Dermis microvascular lymphatic vessel endothelial cell (primary cell): ENCODE results near the gene RNU7-1. TPM values are rescaled to one million over a fixed set of nuclear protein-coding genes. Genes with fewer than 3 reads are reported as not detected.

Source experiments
- DNase-seq, 2 donors: peaks; one replicate each; pipeline versions ENCODE4 v3.0.0 to v3.0.0-alpha.2; 2010; ENCODE audit warnings: low read depth in 2 of 2
- total RNA-seq: library from RNA; depleted of rRNA; stranded (reverse); fragments of >200 nt; gene quantifications from 2 replicates; pipeline ENCODE4 v1.2.1, GENCODE V29; 2014

RNU7-1 gene
- total RNA-seq, 1 donor from 2014 or later, result not detected

- no peak for DNase-seq
These were observed 9.3 kb downstream of the RNU7-1 start for GRCh38 chr12:6952863-6953441.

GRCh38 chr12:6953442-6954315, 10.1 kb downstream of the RNU7-1 start:
- DNase-seq, result peak in 1 of 2 donors; percentile 24

DNA sequence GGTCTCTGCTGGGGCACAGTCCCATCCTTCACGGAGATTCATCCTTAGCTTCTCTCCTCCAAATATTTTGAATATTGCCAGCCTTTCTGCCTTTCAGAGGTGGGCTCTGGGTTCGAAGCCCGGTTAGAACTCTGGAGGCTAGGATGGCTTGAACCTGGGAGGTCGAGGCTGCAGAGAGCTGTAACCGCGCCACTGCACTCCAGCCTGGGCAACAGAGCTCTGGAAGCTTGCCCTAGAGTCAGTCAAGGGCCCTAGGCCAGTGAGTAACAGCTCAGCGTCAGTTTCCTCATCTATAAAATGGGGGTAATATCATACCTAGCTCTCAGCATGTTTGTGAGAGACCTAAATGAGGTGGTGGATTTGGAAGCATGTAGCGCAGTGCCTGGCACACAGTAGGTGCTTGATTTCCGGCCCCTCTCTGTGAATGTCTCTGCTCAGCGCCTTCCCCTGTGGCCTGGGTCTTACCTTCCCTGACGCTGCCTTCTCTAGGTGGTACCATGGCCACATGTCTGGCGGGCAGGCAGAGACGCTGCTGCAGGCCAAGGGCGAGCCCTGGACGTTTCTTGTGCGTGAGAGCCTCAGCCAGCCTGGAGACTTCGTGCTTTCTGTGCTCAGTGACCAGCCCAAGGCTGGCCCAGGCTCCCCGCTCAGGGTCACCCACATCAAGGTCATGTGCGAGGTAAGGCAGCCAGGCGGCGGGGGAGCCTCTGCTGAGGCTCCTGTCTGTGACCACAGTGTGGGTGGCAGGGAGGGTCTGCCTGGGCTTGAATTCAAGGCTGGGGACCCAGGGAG, 10.9 kb downstream of the RNU7-1 start:
- no peak for DNase-seq

- DNase-seq, result no peak
These were observed 11.7 kb downstream of the RNU7-1 start for GRCh38 chr12:6955108-6956020.

DNA sequence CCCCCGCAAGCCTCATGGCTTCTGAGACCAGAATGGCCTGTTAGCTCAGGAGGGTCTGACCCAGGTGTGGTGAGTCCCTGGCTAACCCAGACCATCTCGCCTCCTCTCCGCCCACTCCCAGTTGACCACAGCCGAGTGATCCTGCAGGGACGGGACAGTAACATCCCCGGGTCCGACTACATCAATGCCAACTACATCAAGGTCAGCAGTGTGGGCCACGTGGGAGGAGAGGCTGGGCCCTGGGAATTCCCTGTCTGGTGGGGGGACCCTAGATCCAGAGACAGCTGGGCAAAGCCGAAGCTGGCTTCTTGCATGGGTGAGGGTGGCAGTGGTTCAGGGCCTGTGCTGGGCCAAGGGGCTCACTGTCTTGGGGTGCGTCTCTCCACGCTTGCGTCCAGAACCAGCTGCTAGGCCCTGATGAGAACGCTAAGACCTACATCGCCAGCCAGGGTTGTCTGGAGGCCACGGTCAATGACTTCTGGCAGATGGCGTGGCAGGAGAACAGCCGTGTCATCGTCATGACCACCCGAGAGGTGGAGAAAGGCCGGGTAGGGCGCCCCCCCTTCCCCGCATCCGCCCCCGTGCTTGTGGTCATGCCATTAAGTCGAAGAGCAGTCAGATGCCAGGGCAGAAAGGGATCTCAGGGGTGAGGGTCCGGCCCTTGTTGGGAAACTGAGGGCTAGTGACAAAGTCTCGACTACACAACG, 12.6 kb downstream of the RNU7-1 start:
- DNase-seq, result no peak

- no peak for DNase-seq
These were observed 13.6 kb downstream of the RNU7-1 start for GRCh38 chr12:6957151-6957701.

DNA sequence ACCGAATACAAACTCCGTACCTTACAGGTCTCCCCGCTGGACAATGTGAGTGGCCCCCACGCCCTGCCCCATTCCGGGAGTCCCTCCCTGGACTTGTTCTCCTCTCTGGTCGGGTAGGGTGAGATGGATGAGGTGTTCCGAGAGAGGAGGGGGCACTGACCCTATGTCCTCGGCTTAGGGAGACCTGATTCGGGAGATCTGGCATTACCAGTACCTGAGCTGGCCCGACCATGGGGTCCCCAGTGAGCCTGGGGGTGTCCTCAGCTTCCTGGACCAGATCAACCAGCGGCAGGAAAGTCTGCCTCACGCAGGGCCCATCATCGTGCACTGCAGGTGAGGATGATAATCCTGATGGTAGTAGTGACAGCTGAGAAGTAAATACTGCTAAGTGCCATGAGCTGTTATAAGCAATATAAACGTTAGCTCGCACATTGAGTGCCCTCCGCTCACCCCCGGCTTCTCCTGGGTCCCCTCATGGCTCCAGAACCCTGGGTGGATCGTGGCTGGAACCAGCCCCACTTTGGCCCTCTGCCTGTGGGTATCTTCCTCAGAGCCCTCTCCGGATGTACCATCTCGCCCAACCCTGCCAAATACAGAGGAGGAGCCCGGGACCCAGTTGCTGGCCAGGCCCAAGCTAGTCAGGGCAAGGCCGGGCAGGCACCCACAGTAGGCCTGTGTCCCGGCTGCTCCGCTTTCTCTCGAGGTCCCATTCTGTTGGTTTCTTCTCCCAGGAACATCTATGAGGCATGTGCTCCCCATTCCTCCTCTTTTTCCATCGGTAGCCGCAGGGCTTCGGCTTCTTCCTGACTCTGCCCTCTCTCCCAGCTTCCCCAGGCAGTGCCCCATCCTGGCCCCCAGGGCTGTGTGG, 14.4 kb downstream of the RNU7-1 start:
- DNase-seq, result no peak

- DNase-seq, result no peak
These were observed 15.0 kb downstream of the RNU7-1 start for GRCh38 chr12:6958609-6959057.

- DNase-seq, result no peak
These were observed 15.6 kb downstream of the RNU7-1 start for GRCh38 chr12:6959058-6959804.

DNA sequence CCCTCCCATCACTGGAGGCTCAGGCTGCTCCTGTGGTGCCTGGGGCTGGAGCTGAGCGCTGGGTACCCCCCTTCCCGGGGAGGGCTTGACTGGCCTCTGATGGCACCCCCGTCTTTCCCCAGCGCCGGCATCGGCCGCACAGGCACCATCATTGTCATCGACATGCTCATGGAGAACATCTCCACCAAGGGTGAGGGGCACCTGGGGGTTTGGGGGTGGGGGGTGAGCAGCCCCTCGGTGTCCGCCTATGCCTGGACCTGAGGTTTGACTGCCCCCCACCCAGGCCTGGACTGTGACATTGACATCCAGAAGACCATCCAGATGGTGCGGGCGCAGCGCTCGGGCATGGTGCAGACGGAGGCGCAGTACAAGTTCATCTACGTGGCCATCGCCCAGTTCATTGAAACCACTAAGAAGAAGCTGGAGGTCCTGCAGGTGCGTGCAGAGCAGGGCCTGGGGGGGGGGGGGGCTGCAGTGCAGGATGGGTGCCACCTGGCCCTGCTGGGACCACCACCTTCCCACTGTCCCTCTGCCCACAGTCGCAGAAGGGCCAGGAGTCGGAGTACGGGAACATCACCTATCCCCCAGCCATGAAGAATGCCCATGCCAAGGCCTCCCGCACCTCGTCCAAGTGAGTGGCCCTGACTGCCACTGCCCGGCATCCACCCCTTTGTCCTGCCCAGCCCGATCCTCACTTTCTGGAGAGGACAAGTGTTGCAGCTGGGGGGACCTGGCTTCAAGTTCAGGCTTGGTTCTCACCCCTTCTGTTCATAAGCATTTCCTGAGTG, 16.4 kb downstream of the RNU7-1 start:
- no peak for DNase-seq

- no peak for DNase-seq
These were observed 17.1 kb downstream of the RNU7-1 start for GRCh38 chr12:6960593-6961277.

- DNase-seq, result peak in 1 of 2 donors; percentile 36
These were observed 17.7 kb downstream of the RNU7-1 start for GRCh38 chr12:6961278-6961694.

- peak in 1 of 2 donors; percentile 70 for DNase-seq
These were observed 18.2 kb downstream of the RNU7-1 start for GRCh38 chr12:6961695-6962284.

DNA sequence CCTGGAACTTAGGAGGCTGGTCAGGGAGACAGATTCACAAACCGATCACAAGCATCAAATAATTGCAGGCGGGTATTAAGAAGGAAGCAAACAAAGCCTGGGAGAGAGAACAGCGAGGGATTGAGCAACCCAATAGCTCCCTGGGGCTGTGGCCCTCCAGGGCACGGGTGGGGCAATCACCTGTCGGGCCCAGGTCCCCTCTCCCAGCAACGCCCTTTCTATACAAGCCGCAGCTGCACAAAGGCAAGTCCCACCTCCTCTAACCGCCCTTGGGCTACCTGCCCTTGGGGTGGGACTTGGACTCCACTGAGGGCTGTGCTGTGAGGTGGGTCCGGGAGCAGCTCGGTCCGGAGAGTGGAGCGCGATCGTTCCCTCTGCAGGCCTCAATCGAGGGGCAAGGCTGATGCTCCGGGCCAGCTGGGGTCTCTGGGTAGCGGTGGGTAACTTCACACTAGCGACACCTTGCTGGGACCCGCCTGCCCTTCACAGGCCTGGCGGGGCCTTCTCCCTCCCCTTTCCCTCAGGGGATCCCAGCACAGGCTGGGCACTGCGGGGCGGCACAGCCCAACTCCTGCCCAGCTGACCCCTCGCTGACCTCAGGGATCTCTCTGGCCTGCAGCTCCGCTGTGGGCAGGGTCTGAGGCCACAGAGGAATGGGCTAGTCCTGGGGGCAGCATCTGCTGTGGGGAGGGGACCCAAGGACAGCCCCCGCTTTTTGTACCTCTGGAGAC, 18.8 kb downstream of the RNU7-1 start:
- DNase-seq, result no peak

- no peak for DNase-seq
These were observed 19.6 kb downstream of the RNU7-1 start for GRCh38 chr12:6963016-6963731.
